Caki2 (cell line): ENCODE data around the gene ATG2A. TPM values are rescaled to one million over a fixed set of nuclear protein-coding genes. Genes with fewer than 3 reads are reported as not detected.

Experiments used
- DNase-seq: peaks from one replicate; pipeline ENCODE4 v3.0.0-alpha.2; 2015; ENCODE audit warnings: low read depth
- in situ Hi-C: cut with HindIII; loops from 2 replicates; pipeline ENCODE4 v1.10.0; 2016; ENCODE audit warnings: low sequenced_read_pairs, low pct_unique_long_range_greater_than_20kb, mixed read lengths
- total RNA-seq: library from RNA; depleted of rRNA; stranded (reverse); fragments of >200 nt; shearing (Covaris generic); gene quantifications from 2 replicates; pipeline ENCODE4 v1.2.3, GENCODE V29; 2014; ENCODE audit warnings: low replicate concordance

Gene ATG2A
- total RNA-seq, 1 experiment from 2014 or later: 11.1 TPM

DNA sequence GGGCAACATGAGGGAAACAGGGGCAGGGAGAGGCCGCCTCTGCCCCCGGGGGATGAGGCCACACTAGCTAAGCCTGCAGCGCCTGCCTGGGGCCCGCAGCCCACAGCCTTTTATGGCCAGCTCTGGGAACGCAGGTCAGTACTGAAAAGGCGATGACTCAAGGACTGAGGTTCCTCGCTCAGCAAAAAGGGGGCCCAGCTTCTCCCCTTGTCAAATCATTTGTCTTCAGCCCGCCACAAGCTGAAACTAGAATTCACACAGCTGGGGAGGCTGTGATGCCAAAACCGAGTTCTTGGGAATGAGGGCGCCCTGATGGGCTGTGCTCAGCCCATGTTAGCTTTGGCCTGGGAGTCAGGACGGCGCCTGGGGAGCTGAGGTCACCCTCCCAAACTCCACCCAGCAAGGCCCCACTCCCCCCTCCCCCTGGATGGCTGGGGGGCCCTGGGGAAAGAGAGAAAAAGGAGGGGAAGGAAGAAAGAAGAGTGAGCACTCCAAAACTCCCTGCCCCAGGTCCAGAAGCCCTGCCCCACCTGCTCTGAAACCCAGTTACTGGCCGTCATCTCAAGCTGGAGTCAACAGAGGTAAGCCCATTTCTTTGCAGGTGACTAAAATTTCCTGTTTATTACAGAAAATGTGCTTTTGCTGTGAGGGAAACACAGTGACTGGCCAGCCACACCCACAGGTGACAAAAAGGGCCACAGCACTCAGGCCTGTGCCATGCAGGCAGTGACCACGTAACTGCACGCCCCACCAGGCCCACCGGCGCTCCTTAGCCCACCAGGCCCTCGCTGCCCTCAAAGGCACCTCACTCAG, 52.3 kb downstream of the ATG2A start:
- in situ Hi-C loops: no loop called here
- DNase-seq: no peak

DNA sequence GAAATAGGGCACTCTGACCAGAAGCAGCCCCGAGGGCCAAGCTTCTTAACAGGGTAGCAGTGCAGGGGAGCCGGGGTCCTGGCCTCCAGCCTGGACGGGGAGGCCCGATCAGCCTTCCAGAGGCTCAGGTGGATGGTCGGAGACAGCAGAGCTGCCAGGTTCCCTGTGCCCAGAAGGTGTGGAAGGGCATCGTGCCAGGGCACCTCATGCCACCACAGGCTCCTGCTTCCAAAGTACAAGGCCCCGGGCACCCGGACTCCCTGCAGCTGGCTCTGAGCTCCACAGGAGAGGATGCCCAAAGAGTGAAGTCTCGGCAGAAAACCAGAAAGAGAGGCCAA, 52.9 kb downstream of the ATG2A start:
- in situ Hi-C loops: no loop called here
- DNase-seq: no peak

DNA sequence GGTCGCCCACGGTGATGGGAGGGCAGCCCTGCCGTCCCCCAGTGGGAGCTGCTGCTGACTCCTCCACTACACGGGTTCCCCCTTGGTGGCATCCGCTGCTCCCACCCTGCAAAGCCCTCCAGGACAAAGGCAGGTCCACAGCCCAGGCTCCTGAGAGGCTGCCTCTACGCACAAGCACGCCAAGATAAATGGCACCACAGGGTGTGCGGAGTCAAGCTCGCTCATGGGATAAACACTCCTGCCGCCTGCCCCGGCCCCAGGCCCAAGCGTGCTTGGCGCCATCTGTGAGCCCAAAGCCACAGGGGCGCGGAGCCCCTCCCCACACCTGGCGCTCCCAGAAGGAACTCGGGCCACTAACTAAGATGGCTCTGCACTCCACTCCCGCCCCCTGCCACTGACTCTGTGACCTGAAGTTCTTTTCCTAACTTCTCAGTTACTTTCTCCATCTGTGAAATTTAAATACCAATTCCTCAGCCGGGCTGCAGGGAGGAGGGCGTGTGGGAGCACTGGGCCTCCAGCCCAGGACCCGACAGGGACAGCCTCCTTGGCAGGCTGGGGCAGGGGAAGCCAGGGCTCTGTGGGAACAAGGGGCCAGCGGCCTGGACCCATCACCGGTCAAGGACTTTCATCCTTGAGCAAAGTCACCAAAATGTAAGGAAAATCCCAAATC, 53.5 kb downstream of the ATG2A start:
- DNase-seq: no peak
- in situ Hi-C loops: no loop called here

DNA sequence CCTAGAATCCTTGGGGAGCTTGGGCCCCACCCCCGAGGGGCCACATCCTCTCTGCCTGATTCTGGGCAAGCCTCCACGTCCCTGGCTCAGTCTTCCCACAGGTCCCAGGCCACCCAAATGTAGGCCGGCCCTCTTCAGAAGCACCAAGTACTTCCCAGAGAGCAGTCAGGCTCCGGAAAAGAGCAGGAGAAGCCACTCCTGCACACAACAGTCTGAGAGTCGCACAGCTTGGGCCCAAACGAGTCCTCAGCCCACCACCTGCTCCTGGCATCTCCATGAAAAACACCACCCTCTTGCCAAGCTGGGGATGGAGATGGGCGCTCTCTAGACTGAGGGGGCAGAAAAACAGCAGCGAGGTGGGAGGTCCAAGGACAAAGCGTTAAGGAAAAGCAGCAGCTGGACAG, 54.0 kb downstream of the ATG2A start:
- no peak for DNase-seq

DNA sequence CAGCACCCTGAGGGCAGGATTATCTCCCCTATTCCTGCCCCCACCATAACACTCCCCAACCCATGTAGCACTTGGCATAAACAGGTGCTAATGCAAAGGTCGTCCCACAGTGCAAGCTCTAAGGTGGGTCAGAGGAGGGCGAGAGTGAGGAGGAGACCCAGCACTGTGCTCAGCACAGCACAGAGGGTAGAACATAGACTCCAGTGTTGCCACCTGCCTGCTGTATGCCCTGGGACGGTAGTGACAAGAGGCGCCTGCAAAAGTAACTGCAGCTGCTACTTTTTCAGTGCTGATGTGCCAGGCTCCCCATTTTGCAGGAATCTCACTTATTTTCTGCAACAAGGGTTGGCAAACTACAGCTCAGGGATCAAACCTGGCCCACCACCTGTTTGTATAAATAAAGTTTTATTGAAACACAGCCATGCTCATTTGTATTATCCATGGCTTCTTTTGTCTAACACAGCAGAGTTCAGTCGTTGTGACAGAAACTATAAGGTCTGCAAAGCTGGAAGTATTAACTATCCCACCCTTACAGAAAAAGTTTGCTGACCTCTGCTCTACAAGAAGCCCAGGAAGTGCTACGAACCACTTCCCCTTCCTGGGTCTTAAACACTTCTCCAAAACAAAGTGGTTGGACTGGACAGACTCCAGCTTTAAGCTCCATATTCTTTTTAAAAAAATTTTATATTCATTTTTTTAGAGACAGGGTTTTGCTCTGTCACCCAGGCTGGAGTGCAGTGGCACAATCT, 55.6 kb downstream of the ATG2A start:
- in situ Hi-C loops: no loop called here
- no peak for DNase-seq

More for the DNA sequence above, 54.0 kb downstream of the ATG2A start:
- in situ Hi-C loops: no loop called here

DNA sequence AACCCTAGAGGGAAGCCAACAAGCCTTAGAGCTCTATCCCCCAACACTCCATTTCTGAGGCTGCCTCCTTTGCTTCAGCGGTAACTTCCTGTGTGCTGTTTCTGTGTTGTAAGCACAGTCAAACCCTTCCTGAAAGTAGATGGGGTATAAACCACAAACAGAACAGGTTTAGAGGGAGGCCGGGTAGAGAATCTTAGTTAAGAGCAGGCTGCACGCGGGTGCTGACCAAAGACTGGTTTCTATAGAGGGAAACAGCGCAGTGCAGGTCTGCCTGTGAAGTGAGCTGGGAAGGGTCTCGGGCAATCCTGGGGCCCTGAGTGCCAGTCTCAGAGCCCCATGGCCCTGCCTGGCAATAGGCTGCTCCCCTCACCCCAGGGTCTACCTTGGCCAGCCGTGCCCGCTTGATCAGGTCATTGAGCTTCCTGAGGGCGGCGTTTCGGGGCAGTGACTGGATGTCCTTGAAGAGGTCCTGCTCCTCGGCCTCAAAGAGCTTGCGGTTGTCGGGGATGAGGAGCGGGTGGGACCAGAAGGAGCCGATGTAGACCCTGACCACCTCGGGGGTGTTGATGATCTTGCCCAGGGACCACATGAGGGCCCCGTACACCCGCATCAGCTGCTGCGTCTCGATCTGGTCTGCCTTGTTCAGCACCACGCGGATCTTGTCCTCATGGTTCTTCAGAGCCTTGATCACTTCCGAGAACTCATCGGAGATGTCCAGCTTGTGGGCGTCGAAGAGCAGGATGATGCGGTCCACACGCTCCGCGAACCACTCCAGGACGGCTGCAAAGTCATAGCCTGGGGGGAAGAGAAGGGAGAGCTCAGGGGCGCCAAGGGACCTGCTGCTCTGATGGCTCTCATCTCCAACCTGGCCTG, 57.2 kb downstream of the ATG2A start:
- DNase-seq: no peak
- in situ Hi-C loops: no loop called here

DNA sequence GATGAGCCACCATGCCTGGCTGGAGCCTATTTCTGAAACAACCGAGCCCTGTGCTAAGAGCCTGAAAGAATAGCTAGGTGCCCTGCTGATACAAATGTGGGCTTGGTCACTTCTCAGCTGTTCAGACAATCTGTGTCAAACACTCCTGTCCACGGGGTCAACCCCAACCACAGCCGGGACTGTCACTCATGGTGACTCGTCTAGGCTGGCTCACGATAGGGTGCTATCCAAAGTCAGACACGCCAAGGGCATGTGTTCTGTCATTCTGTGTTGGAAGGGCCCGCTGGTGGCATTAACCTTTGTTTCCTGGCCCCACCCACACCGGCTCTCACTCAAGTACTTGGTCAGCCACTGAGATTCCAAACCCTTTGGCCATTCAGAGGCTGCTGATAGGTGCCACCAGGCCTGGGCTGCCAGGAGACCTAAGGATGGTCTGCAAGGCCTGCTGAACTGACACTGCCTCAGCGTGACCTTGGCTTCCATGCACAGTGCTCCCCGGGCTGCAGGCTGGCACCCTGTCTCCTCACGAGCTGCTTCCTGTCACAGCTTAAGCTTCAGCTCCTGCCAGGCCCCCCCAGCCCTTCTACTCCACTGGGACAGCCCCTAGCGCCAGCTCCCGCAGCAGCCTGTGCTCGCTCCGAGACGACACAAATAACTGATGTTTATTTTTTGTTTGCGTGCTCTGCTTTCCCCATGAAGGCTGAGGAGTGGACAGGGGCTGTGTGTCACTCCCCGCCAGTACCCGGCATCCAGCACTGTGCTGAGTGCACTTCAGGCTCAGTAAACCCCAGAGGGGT, 58.3 kb downstream of the ATG2A start:
- in situ Hi-C loops: no loop called here
- no peak for DNase-seq

DNA sequence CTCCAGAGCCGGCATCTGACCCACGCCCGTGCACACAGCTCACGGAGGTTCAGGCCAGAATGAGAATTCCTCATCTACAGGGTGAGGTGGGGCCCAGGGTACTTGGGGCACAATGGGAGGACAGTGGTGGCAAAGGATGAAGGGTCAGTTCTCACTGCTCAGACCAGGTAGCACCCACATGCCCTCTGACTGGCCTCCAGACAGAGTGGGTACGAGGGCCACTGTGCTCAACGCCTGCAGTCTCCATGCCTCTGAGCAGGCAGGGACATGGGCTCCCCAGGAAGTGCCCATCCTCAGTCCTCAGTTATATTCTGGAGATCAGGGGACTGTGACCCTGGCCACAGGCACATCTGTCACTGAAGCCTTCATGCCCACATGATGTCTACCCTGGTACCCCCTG, 59.5 kb downstream of the ATG2A start:
- in situ Hi-C loops: no loop called here
- DNase-seq: no peak

DNA sequence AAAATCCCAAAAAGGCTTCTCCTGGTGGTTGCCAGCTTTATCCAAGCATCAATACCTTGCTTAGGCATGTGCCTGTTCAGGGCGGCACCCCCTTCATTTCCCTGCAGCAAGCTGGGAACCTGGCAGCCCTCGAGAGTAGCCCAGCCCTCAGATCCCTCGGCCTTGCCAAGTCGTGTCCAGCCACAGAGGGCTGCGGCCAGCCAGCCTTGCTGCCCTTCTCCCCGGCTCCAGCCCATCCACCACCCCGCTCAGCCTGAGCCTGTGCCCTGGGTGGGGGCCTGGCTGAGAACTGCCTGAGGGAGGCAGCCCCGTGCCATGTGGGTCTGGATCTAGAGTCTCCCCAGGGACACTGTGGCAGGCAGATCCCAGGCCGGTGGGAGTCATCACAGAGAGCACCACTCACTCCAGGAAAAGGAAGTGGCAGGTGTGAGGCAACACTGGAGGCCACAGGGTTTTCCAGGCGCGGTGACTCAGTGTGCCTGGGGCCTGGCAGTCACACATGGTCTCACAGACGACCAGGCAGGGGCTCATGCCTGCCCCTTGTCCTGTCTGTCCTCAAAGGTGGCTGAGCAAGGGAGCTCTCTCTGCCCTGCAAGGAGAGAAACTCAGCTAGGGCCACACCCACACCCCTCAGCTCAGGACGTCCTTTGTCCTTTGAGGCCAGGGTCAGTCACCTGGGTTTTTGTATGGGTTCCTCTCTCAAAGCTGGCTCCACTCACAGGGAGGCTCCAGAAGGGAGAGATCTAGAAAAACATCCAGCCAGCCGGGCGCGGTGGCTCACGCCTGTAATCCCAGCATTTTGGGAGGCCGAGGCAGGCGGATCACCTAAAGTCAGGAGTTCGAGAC, 60.4 kb downstream of the ATG2A start:
- in situ Hi-C loops: no loop called here
- DNase-seq: peak; percentile 88

DNA sequence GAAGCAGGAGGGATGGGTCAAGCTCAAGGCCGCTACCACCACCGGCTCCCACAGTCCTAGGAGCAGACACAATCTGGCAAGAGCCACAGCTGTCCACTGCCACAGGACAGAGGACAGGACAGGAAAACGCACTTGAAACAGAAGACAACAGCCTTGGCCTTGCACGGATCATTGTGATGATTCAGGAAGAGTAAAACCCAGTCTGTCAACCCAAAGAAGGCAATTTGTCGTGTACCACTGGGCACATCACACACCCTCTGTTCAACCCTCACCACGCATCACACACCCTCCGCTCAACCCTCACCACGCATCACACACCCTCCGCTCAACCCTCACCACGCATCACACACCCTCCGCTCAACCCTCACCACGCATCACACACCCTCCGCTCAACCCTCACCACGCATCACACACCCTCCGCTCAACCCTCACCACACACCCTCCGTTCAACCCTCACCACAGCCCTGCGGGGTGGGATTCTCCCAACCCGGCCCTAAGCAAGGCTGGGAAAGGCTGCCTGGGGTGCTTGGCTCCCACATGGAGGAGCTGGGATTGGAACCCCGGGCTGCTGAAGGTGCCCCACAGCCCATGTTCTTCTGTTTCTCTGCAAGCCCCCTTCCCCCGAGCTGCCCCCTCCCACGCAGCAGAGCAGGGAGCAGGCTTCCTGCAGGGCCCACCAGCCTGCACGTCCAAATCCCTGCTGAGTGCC, 61.3 kb downstream of the ATG2A start:
- in situ Hi-C loops: no loop called here
- no peak for DNase-seq

DNA sequence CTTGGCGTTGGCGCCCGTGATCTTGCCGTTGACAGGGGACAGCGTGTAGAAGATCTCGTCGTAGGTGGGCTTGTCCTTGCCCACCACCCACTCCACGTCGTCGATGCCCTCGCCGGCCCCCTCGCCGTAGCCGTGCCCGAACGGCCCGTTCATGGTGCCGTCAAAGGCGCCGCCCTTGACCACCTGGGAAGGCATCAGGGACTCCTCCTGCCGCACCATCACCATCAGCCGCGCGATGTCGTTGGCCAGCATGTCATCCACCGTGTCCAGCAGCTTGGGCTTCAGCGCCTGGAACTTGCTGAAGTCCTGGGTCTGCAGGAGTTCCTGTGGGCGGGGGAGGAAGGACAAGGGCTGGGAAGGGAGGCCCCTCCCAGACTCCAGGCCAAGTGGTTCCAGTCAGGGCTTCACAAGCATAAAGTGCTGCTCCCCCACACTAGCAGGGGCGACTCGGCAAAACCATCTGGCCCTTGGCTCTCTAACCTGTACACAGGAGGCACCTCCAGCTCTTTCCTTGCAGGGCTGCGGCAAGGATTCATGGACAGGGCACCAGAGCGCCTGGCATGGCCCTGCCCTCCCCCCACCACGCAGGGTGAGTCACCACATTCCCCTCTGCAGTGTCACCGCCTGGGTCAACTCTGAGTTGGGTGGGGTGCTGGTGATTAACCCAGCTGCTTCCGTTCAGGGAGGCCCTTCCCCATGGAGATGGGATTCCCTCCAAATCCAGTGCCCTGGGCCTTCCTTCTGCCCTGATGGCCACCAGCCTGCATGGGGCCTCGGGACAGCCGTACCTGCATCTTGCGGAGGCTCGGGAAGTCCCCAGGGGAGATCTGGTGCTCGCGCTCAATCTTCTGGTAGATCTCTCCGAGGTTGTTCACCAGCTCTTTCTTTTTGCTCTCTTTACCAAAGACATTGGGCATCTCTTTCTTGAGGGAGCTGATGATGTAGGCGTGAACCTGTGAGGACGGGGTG, 62.2 kb downstream of the ATG2A start:
- peak; percentile 92 for DNase-seq
- in situ Hi-C loops: no loop called here

DNA sequence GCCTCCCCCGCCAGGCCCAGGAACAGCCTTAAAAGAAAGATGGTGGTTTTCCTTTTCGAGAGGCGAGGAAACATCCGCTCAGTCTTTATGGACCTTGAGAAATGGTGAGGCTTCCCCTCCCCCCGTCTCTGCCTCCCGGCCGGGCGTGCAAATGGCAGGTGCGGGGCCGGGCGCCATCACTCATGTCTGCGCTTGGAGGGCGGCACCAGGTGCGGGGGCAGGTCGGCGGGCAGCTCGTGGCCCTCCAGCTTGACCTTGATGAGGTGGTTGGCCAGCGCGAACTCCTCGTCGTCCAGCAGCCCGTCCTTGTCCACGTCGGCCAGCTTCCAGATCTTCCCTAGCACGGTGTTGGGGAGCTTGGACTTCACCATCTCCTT, 62.9 kb downstream of the ATG2A start:
- in situ Hi-C loops: no loop called here
- DNase-seq: no peak

DNA sequence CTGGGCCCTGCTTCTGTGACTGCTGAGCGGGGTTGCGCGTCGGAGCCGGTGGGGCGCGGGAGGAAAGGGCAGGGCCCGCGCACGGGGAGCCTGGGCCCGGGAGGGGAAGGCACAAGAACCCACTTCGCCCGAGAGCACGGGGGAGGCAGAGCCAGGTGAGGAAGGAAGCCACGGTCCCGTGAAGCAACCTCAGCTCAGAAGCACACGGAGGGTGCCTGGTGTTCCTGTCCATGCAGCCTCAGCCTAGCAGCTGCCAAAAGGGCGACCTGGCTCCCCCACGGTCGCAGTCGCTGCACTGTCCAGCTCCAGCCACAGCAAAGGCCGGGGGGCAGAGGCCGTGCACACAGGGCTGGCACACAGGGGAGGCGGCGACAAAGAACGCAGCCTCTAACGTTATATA, 63.3 kb downstream of the ATG2A start:
- in situ Hi-C loops: no loop called here
- no peak for DNase-seq

DNA sequence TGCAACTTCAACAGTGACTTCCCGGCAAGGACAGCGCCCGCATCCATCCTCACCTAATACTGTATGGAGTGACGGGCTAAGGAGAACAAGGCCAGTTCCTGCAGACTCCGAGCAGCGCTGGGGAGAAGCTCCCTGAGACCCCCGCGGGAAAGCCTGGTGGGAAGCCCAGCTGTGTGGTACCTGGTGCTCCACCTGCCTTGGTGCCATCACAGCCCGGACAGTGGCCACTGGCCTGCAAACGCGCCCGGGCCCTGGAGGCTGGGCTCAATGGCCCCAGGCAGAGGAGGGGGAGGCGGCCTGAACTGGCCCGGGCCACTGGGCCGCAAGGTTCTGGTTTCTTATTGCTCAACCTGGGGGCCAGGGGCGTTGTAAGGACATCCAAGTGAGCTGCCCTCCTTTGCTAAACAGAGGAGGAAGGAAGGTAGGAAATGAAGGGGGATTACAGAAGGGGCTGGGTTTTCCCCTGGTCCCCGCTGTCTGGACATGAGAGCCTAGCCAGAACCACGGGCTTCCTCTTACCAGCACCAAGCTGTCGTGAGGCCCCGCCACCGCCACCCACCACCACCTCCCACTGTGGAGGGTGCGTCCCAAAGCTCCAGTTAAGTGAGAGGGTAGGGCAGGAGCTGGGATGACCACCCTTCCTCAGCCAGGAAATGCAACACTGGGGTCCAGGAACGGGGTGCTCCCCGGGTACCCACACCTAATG, 64.1 kb downstream of the ATG2A start:
- in situ Hi-C loops: no loop called here
- DNase-seq: no peak

DNA sequence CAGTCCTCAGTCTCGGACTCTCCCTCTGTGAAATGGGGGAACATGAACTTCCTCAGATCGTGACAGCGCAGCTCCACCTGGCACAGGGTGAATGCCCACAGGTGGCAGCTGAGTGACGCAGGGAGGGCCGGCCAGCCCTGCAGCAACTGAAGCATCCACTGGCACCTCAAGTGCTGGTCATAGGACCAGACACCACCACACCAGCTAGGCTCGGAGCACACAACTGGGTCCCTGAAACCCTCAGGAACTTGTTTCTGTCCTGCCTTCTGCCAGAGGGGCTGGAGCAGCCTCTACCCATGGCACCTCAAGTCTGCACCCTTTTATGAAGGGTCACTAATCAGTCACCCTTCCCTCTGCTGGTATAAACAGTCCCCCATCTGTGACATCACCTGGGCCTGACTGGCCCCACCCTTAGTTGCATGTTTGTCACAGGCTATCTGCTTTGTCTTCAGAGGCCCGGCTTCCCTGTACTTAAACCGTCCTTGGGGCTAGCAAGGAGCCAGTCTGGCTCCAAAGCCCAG, 65.1 kb downstream of the ATG2A start:
- DNase-seq: no peak
- in situ Hi-C loops: no loop called here
